Measurements from ENCODE around the gene ZNF577.

DNA sequence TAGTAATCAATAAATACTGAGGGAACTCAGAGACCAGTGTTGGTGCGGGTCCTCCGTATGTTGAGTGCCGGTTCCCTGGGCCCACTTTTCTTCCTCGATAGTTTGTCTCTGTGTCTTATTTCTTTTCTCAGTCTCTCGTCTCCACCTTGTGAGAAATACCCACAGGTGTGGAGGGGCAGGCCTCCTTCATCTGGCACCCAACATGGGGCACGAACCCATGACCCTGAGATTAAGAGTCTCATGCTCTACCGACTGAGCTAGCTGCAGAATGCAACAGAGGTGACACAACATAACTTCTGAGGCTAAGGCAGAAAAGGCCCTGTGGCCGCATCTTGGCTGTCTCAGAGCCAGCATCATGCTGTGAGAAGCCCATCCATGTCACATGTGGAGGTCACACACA lies 34.2 kb upstream of the ZNF577 start:
- TF ChIP-seq POLR2A (IDR thresholded peaks at IDR 0.05), result no peak
- TF ChIP-seq, protein P1, sequence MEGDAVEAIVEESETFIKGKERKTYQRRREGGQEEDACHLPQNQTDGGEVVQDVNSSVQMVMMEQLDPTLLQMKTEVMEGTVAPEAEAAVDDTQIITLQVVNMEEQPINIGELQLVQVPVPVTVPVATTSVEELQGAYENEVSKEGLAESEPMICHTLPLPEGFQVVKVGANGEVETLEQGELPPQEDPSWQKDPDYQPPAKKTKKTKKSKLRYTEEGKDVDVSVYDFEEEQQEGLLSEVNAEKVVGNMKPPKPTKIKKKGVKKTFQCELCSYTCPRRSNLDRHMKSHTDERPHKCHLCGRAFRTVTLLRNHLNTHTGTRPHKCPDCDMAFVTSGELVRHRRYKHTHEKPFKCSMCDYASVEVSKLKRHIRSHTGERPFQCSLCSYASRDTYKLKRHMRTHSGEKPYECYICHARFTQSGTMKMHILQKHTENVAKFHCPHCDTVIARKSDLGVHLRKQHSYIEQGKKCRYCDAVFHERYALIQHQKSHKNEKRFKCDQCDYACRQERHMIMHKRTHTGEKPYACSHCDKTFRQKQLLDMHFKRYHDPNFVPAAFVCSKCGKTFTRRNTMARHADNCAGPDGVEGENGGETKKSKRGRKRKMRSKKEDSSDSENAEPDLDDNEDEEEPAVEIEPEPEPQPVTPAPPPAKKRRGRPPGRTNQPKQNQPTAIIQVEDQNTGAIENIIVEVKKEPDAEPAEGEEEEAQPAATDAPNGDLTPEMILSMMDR (IDR thresholded peaks at IDR 0.05), result no peak
